Measurements from ENCODE around the gene FCAR.
"Not testable (repeated sequence)": the region's sequence is repeated elsewhere in the genome, so short reads cannot be mapped to it uniquely, and the experiment has no call there.

FCAR gene

GRCh38 chr19:54905421-54905802, 31.4 kb downstream of the FCAR start:
- DNase-seq (ENCODE audit: extremely low read depth, low read depth), result no peak
- no peak for TF ChIP-seq CTCF (IDR thresholded peaks at IDR 0.05; ENCODE audit: low read depth, low read length, missing control alignments)
- no peak overlapping the region for H3K4me3 ChIP-seq (replicated peaks; ENCODE audit: low read depth, low read length)

- no peak for TF ChIP-seq CTCF (IDR thresholded peaks at IDR 0.05; ENCODE audit: low read depth, low read length, missing control alignments)
- H3K4me3 ChIP-seq (replicated peaks; ENCODE audit: low read depth, low read length), result no peak within 1 kb of the TSS
- DNase-seq (ENCODE audit: extremely low read depth, low read depth), result no peak
Measured at GRCh38 chr19:54905803-54906511, 31.9 kb downstream of the FCAR start, which contains the start of gene NCR1. Gene NCR1 (plus strand): TSS chr19:54906148. CDS start chr19:54906188, 40 bp downstream.

GRCh38 chr19:54906819-54907218, 32.8 kb downstream of the FCAR start:
- DNase-seq (ENCODE audit: extremely low read depth, low read depth), result no peak
- H3K4me3 ChIP-seq (replicated peaks; ENCODE audit: low read depth, low read length), result no peak overlapping the region
- no peak for TF ChIP-seq CTCF (IDR thresholded peaks at IDR 0.05; ENCODE audit: low read depth, low read length, missing control alignments)

GRCh38 chr19:54907899-54908298, 33.9 kb downstream of the FCAR start:
- H3K4me3 ChIP-seq (replicated peaks; ENCODE audit: low read depth, low read length); DNase-seq (ENCODE audit: extremely low read depth, low read depth): not testable (repeated sequence)

GRCh38 chr19:54916822-54917221, 42.8 kb downstream of the FCAR start:
- DNase-seq (ENCODE audit: extremely low read depth, low read depth), result no peak
- no peak for TF ChIP-seq CTCF (IDR thresholded peaks at IDR 0.05; ENCODE audit: low read depth, low read length, missing control alignments)

GRCh38 chr19:54918499-54918898, 44.5 kb downstream of the FCAR start:
- no peak overlapping the region for H3K4me3 ChIP-seq (replicated peaks; ENCODE audit: low read depth, low read length)
- no peak for DNase-seq (ENCODE audit: extremely low read depth, low read depth)
- no peak for TF ChIP-seq CTCF (IDR thresholded peaks at IDR 0.05; ENCODE audit: low read depth, low read length, missing control alignments)

More at GRCh38 chr19:54916822-54917221, 42.8 kb downstream of the FCAR start:
- no peak overlapping the region for H3K4me3 ChIP-seq (replicated peaks; ENCODE audit: low read depth, low read length)

GRCh38 chr19:54919646-54920563, 45.9 kb downstream of the FCAR start:
- not testable (repeated sequence) for DNase-seq (ENCODE audit: extremely low read depth, low read depth); H3K4me3 ChIP-seq (replicated peaks; ENCODE audit: low read depth, low read length)
